Activated T-helper 1 cell treated with anti-CD3 and anti-CD28 coated beads, Interleukin-2, amount 50 U/mL, for 16 hours (primary cell): ENCODE measurements around the gene ADGRG2.

Experiments
- DNase-seq, 2 donors: peaks; one replicate each; pipeline ENCODE4 v3.0.0-alpha.2; 2020; ENCODE audit warnings: low read depth in 1 of 2, low spot score in 1 of 2

The ADGRG2 gene, protein sequence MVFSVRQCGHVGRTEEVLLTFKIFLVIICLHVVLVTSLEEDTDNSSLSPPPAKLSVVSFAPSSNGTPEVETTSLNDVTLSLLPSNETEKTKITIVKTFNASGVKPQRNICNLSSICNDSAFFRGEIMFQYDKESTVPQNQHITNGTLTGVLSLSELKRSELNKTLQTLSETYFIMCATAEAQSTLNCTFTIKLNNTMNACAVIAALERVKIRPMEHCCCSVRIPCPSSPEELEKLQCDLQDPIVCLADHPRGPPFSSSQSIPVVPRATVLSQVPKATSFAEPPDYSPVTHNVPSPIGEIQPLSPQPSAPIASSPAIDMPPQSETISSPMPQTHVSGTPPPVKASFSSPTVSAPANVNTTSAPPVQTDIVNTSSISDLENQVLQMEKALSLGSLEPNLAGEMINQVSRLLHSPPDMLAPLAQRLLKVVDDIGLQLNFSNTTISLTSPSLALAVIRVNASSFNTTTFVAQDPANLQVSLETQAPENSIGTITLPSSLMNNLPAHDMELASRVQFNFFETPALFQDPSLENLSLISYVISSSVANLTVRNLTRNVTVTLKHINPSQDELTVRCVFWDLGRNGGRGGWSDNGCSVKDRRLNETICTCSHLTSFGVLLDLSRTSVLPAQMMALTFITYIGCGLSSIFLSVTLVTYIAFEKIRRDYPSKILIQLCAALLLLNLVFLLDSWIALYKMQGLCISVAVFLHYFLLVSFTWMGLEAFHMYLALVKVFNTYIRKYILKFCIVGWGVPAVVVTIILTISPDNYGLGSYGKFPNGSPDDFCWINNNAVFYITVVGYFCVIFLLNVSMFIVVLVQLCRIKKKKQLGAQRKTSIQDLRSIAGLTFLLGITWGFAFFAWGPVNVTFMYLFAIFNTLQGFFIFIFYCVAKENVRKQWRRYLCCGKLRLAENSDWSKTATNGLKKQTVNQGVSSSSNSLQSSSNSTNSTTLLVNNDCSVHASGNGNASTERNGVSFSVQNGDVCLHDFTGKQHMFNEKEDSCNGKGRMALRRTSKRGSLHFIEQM

DNA sequence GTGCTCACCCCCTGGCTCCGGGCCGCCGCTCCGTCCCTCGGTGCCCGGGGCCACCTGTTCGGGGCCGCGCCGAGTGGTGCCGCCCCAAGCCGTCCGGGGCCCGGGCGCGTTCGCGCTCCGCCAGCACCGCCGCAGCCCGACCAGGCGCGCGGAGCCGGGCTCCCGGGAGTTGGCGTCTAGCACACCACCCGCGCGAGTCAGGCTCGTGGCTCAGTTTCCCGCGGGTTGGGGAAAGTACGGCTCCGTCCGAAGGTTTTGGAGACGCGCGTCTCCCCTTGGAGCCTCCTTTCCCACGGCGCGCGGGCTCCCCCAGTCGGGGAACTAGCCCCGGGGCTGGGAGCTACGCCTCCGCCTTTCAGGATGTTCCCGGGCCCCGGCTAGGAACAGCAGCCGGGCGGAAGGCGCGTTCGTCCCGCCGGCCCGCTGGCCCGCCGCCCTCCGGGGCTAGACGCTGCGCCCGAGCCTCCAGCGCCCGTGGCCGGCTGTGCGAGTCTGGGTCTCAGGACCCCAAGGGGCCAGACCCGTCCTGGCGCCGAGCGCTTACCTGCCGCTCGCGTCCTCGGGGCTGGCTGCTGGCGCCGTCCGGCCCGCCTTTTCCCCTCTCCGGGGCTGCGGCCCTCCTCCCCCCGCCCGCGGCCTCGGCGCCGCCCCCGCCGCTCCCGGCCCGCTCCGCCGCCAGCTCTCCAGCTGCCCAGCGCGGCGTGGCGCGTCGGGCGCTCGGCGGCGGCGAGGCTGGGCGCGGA, at the start of gene ADGRG2:
TSS of gene ADGRG2 (minus strand) at position 571 of the 743 bp plus-strand sequence. CDS start 53,634 bp downstream, outside the sequence.
- DNase-seq = no peak

DNA sequence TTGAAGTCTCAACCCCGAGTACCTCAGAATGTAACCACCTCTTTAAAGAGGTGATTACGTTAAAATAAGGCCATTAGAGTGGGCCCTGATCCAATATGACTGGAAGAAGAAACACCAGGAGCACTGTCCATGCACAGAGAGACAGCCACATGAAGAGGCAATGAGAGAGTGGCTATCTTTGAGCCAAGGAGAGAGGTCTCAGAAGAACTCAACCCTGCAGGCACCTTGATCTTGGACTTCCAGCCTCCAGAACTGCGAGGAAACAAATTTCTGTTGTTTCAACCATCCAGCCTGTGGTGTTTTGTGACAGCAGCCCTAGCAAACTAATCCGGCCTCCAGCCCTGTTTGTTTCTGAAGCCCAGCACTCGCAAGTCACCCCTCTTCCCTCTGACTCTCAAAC, 46.3 kb upstream of the ADGRG2 start:
- DNase-seq = no peak

DNA sequence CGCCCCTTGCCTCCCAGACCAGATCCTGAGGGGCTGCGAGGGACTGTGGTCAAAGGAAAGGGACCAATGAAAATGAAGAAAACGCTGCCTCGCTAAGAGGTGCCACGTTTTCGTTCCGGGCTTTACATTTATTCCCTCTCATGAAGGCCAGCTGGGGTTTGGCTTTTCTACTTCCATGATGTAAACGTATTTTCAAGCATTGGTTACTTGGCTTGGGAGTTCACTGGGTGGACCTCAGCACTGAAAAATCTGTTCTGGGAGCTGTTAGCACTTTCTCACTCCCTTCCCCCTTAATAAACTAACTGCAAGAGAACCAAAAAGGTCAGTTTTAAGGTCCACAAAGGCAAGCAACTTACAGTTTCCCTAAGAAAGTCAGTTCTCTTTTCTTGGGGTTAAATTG, 40.6 kb upstream of the ADGRG2 start:
- DNase-seq = no peak

DNA sequence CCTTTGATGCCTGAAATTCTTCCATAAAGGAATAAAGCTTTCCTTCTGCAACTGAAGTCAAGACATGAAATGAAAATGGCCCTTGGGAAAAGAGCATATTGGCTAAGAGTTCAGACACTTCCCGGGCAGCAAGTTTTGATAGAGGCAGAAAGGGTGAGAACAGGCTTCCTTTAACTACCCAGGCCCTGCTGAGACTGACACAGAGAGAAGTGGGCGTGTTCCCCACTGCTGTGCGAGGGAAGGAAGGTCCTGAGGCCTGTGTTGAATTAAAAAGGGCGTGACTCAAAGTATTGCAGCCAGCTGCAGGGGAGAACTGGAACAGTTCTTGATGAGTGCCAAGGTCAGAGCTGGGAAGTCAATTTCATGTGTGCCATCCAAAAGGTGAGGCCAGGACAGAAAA, 33.9 kb upstream of the ADGRG2 start:
- DNase-seq = no peak

DNA sequence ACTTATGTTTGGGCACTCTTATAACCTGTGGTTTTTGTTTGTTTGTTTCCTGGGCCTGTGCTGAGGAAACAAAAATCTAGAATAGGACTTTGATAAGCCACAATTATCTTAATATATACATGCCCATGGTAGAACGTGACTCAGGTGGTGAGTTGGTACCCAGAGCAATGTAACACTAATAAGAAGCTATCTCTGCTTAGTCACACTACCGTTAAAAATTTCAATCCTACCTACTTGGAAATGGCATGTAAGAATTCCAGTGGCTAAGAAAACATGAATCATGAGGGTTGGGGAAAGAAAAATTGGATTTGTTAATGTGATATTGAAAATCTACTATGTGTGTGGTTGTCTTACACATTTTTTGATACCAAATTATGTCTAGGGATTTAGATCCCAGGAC, 30.5 kb upstream of the ADGRG2 start:
- DNase-seq = no peak

DNA sequence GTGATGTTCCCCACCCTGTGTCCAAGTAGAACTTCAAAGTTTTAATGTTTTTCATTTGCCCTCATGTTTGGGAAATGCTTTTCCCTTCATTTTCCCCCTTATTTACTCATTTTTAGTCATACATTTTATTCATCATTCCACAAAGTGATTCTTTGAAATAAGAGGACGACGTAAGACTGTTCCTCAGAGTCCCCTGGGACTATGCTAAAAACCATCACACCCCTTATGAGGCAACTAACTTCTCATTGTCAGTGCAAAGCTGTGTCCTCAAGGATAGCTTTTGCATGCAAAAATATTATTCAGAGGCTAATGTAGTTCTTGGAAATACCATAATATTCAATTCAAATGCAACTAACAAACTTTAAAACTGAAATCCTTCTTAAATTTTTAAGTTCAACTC, 14.8 kb upstream of the ADGRG2 start:
- DNase-seq = no peak

DNA sequence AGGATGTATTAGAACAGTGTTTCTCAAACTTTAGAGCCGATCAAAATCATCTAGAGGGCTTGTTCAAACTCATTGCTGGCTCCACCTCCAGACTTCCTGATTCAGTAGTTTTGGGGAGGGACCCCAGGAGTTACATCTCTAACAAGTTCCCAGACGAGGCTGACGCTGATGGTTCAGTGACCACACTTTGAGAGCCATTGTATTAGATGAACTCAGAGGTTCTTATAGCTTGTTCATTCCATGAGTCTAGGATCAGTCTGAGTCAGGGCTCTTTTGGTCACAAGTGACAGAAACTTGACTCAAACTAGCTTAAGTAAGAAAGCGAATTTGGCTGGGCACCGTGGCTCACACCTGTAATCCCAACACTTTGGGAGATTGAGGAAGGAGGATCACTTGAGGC, 11.5 kb upstream of the ADGRG2 start:
- no peak for DNase-seq

DNA sequence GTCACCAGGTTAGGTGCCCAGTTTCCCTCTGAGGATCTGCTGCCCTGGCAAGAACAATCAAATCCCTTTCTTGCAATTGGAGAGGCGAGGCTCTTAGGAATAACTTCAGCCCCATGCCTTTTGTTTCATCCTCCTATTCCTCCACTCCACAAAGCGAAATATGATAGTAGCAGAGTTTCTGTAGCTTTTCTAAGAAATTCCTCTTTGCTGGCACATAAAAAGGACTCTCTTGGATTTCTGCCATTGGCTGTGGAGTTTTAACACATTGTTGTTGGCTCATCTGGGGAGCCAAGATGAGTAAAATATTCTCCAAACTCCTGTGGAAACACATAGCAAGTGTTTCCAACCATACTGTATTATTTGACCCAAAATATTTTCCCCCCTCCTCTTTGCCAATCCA, 11.0 kb upstream of the ADGRG2 start:
- DNase-seq = no peak

DNA sequence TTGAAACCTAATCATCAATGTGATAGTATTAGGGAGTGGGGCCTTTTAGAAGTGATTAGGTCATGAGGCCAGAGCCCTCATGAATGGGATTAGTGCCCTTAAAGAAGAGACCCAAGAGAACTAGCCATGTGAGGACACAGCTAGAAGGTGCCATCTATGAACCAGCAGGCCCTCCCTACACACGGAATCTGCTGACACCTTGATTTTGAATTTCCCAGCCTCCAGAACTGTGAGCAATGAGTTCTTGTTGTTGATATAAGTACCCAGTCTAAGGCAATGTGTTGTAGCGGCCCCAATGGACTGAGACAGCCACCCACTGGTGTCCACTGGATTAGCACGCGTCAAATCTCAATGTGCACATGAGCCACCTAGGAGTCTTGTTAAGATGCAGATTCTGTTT, 8.4 kb upstream of the ADGRG2 start:
- no peak for DNase-seq

DNA sequence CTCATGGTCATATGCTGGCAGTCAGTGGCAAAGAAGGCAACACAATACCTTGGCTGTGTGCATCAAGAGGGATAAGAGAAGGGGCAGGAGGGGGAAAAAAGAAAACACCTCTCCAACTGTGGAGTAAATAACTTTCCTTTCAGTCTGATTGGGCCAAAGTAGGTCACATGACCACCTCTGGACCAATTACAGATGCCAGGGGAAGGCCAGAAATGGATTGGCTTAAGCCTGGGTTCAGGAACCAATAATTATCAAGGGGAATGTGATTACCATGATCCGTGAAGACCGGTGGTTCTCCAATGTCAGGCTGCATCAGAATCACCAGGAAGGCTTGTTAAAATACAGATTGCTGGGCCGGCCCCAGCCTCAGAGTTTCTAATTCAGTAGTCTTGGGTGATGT, 7.4 kb upstream of the ADGRG2 start:
- no peak for DNase-seq

DNA sequence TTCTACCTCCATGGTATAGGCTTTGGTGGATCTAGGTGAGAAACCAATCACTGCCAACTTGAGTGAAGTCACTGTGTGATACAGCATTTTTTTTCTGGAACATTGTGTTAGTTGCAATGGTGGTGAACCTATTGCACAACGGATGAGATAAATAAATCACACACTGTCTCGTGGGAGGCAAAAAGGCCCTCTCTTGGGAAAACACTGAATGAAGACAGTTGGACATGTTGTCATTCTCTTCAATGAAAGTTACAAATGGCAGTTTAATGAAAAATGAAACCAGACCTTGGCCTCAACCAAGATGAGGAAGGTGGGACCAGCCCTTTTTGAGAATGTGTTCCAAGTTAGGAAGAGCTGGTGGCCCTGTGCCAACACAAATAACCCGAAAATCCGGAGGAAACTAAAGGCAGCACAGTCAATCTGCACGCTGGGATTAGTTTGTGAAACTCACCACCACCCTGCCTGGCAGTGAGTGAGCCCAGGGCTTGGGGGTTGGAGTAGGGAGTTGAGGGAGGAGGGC, 5.4 kb upstream of the ADGRG2 start:
- no peak for DNase-seq

DNA sequence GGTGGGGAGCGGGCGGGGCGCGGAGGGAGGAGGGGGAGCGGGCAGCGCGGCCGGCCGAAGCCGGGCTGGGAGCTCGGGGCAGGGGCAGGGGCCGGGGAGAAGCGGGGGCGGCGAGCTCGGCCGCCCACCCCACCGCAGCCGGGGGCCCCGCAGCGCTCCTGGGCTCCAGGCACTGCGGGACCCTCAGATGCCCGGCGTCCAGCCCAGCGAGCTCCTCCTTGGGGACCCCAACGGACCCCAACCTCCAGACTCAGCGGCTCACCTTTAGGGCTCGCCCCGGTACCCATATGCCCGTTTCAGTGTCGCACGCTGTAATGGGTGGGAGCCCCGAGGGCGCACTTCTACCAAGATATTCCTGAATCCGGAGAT, 357 bp upstream of the ADGRG2 start:
- DNase-seq = no peak

DNA sequence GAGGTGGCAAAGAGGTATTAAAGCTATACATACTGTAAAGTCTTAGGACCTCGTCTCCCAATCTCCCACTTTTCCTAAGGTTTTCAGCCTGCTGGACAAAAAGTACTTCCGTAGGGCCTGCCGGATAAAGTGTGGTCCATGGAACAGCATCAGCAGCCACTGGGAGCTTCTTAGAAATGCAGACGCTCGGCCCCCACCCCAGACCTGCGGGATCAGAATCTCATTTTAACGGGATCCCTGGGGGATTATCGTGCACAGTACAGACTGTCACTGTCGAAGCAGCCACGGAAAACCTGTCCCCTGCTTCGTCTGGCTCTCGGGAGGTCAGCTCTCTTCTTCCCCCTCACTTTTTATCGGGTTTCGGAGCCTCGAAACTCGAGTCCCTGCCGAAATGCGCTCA, 802 bp downstream of the ADGRG2 start:
- DNase-seq = no peak

DNA sequence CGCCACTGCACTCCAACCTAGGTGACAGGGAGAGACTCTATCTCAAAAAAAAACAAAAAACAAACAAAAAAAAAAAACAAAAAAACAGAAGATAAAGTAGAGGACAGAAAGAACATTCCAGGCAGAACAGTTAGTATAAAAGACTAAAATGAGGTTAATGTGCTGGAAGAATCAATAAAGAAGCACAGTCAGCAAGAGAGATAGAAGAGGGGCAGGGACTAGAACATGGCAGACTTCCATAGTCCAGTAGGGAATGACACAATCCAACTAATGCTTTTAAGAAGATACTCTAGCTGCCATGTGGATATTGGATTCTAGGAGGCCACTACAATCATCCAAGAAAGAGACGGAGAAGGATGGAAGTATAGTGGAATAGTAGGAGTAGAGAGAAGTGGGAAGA, 11.6 kb downstream of the ADGRG2 start:
- no peak for DNase-seq

DNA sequence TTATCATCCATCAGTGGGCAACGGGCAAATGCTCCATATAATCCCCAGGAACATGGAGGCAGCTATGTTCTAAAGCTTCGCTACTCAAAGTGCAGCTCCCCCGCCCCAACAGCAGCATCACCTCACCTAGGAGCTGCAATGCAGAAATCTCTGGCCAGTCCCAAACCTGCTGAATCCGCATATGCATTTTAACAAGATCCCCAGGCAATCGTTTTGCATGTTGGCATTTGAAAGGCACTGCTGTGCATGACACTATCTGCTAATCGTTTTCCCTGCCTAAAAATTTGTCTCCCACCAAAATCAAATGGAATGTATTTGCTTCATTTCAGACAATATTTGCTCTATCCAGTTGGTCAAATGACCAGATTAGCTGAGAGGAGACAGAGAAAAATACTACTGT, 15.2 kb downstream of the ADGRG2 start:
- DNase-seq = no peak

DNA sequence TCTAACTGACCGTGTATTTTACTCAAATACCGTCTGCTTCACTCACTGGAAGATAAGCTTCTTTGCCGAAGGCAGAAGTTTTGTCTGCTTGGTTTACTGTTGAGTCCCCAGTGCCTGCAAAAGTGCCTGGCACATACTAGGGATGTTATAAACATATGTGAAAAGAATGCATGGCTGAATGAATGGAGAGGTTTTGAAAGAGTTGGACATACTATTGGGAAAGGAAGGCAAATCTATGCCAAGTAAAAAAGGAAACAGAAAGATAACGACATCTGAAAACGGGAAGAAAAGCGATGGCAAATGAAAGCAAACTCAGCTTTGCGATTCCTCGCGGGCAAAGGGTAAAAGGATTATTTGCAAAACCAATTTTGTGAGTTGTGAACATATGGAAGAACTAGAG, 21.7 kb downstream of the ADGRG2 start:
- DNase-seq = no peak

DNA sequence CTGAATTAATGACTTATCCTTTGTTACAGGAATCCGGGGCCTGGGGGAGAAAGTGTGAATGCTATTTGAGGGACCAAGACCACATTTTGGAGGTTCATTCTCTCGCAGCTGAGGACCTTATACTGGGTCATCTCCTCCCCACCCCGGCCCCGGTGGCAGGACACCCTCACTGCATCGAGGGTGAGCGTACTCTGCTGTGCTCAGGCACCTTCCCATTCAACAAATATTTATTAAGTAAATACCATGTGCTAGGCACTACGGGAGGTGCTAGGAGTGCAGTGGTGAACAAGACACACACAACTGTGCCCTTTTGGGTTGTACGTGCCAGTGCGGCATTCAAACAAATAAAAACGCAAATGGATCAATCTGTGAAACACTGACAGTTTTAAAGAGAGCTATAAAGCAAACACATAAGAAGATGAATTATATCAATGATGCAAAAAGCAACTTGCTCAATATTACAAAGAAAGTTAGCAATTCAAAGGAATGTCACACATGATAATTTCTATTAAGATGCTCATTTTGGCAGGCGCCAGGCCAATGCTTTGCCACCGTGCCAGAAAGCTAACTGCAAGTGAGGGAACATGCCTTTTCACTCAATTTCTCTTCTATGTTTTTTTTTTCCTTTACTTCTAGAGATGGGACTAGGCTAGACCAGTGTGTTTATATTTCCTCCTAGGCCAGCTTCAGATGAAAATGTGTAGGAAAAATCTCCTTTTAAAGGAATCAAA, 24.6 kb downstream of the ADGRG2 start:
- DNase-seq = no peak

DNA sequence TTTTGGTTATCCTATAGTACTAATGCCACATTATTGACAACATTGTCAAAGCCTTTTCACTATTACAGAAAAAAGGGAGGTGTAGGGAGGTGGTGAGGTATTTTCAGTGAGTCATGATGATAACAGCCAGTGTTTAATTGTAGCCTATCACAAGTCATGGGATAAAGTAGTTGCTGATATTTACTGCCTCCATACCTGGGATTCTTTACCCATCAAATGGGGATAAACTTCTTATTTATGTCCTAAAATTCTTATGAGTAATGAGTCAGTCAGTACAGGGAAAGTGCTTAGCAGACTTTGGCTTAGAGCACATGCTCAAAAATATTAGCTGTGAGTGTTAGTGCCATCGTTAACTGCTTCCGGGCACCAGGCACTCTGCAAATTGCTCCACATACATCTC, 25.7 kb downstream of the ADGRG2 start:
- no peak for DNase-seq

DNA sequence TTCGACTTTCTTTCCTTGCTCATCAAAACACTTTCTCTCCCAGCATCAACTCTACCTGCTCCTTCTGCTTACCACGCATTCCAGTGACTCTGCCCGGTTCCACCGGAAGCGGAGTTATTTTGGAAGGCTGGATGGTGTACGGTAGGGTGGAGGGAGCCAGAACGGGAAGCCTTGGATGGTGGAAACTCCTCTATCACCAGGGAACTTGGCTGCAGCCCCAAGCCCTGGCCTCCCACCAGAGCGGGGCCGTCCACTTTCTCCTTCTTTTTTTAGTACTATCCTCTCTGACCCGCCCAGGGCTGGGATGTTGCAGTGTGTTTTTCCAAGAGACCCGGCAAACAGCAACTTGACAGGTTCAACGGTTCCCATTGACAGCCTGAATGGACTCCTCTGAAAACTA, 27.6 kb downstream of the ADGRG2 start:
- DNase-seq = no peak

DNA sequence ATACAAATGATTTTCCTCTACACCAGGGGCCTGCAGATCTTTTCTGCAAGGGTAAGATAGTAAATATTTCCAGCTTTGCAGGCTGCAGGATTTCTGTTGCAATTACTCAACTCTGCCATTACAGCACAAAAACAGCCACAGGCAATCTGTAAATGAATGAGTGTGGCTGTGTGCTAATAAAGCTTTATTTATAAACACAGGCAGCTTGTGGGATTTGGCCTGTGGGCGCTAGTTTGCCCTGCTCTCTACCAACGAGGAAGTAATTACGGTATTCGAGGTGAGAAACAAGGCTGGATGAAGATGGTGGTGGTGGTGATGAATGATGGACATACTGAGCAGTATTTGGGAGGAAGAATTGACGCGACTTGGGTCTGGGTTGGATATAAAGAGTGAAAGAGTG, 30.7 kb downstream of the ADGRG2 start:
- DNase-seq = no peak
